HG03108 (cell line): ENCODE measurements around the gene ENHO.

Source experiments
- ATAC-seq: cut with Tn5 transposase; IDR thresholded peaks from one replicate; pipeline ENCODE4 v1.9.1; 2021; ENCODE audit warnings: moderate library complexity; ENCODE audit not compliant: unreplicated experiment

ENHO gene

GRCh38 chr9:34555936-34556525 is 33.2 kb upstream of the ENHO start:
- no peak for ATAC-seq

GRCh38 chr9:34555500-34555899 is 32.7 kb upstream of the ENHO start:
- ATAC-seq: no peak

DNA sequence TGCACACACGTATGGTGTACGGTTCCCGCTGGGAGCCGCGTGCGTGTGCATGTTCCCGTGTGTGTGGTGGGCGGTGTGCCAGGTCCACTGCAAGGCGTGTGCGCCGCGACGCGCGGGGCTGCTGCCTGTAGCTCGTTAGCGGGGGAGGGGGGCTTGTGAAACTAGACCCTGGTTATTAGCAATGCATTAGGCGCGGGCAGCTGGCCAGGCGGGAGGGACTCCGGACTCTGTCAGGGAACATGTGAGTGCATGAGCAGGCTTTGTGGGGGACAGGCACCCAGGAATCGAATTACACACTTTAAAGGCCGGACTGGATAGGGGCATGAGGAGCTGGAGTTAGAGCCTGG is 32.2 kb upstream of the ENHO start:
- no peak for ATAC-seq

DNA sequence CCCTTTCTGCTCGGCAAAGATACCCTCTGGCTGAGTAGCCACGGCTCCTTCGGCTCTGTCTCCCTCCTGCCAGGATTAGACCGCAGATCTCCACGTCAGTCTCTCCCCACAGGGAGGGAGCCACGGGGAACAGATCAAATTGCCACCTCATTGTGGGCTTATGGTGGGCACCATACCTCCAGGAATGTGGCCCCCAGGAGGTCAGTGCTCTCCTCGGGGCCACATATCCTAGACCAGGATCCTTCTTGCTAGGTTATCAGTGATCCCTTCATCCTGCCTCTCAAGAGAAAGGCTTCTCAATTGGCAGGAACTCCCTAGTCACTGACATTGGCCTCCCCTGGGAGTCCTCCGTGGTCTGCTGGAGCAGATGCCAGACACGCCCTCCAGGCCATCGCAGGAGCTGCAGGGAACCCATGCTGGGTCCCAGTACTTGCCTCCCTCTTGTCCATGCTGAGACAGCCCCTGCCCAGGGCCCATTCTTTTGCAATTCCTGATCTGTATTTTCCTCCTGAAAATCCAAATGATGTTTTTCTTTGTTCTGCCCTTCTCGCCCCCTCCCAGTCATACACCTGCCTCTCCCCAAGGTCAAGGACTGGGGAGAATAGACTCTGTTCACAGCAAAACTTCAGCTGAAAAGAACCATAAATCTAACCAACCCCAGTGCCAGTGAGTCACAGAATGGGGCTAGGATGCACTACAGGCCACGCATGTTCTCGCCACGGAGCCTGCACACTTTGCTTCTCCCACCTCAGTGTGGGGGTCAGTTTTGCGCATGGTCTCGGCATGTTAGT is 31.6 kb upstream of the ENHO start:
- ATAC-seq: no peak

DNA sequence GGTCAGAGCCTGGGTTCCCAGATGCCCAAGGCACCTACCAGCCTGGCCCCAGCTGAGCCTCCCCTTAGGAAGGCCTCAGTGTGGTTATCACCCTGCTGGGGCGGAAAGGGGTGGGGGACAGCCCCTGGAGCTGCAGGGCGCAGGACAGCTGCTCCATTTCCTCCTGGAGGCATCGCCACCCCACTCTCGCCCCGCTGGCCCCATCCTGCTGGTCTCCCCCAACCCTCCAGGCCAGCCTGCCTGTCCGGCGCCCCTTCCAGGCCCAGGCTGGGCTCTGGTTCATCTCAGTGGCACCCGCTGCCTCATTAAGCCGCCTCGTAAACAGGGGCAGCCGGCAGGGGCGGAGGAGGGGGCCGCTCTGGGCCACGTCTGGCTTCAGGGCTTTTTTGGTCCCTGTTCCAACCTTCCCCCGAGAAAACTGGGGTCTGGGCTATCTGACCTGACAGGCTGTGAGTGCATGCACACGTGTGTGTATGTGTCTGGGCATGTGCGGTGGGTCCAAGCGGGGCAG is 30.8 kb upstream of the ENHO start:
- no peak for ATAC-seq

DNA sequence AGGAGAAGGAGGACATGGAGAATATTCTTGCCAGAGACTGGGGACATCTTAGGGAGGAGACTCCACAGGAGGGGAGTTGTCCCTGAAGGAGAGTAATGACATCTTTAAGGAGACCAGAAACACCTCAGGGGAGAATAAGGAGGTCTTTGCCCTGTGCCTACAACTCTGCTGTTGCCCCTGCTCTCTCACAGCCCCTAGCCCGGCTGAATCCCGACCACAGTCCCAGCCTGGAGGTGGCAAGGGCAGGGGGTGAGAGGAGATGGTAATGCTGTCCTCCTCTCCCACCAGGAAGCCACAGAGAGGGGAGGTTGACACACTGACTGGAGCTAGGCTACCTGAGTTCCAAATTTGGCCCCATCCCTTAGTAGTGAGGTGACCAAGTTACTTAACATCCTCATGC is 30.2 kb upstream of the ENHO start:
- no peak for ATAC-seq

DNA sequence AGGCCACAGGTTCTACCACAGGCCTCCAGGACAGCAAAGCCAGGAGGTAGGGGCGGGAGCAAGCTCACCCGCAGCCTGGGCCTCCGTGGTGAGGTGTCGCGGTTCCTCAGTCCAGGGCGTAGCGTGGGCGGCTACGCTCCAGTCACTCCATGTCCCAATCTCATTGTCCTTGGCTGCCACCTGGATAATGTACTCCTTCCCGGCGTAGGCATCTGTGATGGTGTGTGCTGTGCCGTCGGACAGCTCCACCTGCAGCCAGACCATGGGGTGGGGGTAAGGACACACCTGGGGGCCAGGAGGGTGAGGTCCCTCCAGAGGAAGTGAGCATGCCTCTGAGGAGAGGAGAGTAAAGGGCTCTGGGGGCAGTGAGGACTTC is 29.8 kb upstream of the ENHO start:
- no peak for ATAC-seq

DNA sequence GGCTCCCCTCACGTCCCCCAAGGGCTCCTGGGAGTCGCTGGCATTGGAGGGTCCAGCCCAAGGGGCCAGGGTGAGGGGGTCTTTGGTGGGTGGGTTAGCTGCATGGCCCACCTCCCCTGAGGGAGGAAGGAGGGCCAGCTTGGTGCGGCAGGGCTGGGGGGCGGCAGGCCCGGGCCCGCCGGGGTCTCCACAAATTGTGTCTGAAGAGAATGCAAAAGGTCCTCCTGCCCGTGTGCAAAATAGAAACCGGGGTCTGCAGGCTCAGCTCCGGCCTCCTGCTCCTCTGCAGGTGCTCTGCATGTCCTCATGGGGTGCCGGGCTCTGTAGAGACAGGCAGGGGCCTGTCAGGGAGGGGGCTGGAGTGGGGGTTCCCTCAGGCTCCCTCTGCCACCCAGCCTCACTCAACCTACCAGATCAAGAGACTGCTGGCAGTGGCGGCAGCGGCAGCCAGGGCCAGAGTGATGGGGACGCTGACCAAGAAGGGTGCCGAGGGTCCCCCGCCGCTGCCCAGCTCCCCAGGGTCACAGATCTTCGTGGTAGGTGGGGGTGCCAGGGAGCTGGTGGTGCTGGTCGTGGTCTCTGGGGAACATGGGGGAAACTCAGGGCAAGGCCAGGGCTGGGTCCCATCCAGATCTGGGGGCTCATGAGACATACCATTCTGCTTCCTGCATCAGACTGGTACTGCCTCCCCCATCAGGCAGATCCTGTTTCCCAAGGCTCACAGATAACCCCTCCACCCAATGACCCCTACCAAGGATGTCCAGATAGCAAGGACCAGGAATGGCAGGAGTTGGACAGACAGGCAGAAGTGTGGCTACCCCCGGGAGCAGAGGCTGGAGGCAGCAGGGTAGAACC is 29.2 kb upstream of the ENHO start:
- ATAC-seq: no peak

DNA sequence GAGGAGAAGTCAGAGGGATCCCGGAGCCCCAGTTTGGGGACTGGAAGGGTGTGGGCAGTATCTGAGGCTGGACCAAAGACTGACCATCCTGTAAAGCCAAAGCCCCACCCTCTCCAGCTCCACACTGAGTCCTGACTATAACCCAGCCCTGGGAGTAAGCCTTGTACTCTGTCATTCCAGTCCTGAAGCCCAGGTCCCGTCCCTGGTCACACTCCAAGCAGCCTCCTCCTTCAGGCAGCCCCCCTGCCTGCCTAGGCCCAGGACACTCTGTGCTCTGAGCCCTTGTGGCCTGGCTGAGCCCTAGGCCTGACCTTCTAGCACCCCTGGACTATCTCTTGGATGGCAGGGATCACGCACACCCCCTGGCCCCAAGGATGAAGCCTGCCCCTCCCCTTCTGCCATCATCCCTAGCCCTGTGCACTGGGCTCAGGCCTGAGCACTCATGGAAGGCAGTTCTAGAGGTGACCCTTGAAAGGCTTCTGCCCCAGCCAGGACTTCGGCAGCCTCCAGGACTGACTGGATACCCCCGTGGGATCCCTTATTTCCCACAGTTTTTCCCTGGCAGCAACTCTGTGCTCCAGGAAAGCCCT is 28.0 kb upstream of the ENHO start:
- no peak for ATAC-seq

- no peak for ATAC-seq
Observed at GRCh38 chr9:34550016-34550680, 27.4 kb upstream of the ENHO start.

DNA sequence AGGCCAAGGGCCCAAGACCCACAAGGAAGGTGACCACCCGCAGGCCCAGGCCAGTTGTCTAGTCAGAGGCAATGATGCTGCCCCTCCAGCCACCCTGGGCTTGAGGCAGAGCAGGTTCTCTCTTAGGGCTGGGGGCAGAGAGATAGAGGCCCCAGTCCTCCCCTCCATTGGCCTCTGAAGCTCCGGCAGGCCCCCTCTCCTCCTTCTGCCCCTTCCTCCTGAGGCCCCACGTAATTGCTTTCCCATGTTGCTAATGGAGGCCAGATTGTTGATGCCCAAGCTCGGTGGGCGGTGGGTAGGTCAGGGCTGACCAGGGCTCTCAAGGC is 26.6 kb upstream of the ENHO start:
- ATAC-seq: no peak

- ATAC-seq: no peak
Observed at GRCh38 chr9:34547960-34548611, 25.3 kb upstream of the ENHO start.

- no peak for ATAC-seq
Observed at GRCh38 chr9:34546834-34547827, 24.3 kb upstream of the ENHO start.

DNA sequence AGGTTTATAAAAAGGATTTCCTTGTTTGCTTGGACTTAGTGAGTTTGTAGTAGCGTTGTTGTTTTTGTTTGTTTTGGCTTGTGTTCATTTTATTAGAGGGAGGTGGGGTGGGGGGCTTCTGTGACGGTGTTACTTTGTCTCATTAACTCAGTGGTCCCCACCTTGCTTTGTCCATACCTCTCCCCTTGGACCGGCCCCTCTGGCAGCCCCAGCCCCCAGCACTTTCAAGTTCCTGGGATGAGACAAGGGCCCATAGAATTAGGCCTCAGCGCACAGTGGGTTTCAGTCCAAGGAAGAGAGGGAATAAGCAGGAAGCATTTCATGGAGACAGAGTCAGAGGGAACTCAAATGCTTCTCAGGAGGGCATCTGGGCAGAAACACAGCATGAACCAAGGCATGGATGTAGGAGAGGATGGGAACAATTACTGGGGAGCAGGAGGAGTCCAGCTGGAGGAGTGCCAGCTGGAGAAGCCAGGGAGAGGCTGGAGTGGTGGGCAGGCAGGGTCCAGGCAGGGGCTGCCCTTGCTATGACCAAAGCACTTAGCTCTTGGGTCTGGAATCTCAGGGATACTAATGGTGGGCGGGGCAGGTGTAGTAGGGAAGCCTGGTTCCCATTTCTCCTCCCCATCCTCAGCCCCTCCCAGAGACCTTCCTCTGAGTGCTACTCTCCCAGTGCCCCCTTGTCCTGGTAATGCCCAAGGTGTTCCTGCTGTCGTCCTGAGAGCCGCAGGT is 23.5 kb upstream of the ENHO start:
- no peak for ATAC-seq

GRCh38 chr9:34545497-34545896 is 22.7 kb upstream of the ENHO start:
- ATAC-seq: no peak

- ATAC-seq: no peak
Observed at GRCh38 chr9:34544035-34544434, 21.2 kb upstream of the ENHO start.

GRCh38 chr9:34541540-34541939 is 18.8 kb upstream of the ENHO start:
- no peak for ATAC-seq

GRCh38 chr9:34540827-34541226 is 18.0 kb upstream of the ENHO start:
- no peak for ATAC-seq

GRCh38 chr9:34536685-34537084 is 13.9 kb upstream of the ENHO start:
- ATAC-seq: no peak
